Measurements from ENCODE around the gene ZNF462. TPM values are rescaled to one million over a fixed set of nuclear protein-coding genes. Genes with fewer than 3 reads are reported as not detected.

ZNF462 gene
- total RNA-seq, 1 donor from 2014 or later, result 0.71 TPM

- intact Hi-C loops (cut with micrococcal nuclease), result loop anchor here (2.0 to 5.0 kb wide), 2 partner anchors 101 to 627 kb away; partner anchors contain the start of gene KLF4
Observed at GRCh38 chr9:106861640-106862109, 1.3 kb upstream of the ZNF462 start.

GRCh38 chr9:106862110-106862820, 701 bp upstream of the ZNF462 start:
- intact Hi-C loops (cut with micrococcal nuclease), result loop anchor here (5.0 kb wide), 1 partner anchor 100 kb away; no protein-coding TSS in a partner anchor

DNA sequence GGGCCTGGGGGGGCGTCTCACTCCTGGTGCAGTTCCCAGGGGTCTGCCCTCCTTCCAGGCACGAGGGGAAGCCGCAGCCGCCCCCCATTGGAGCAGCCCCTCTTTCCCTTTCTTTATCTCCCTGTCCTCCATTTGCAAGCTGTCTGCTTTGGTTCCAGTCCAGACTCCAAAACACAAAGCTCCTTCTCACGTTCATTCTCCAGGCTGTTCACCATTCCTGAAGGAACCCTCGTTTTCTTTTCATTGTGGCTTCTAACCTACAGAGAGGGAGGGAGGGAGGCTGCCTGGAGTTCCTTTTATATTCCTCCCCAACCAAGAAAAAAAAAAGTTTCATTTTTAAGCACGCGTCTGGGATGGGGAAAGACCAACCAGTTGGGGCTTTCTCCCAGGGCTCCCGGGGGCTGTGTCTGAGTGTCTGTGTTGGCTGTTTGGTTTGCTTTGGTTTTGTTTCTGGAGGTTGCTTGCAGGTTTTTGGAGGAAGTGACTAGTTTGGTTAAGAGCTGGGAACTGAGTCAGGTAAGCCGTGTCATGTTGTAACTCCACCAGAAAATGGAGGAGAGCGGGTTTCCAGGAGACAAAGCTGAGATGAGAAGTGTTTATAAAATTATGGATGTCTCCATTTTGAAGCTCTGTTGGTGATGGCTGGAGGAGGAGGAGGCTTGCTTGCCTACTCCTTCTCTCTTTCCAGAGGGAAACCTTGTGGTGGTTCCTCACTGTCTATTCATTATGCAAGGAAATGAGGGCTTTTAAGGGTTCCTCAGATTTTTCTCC, 1.6 kb downstream of the ZNF462 start:
- intact Hi-C loops (cut with micrococcal nuclease), result loop anchor here (5.0 kb wide), 1 partner anchor 98 kb away; no protein-coding TSS in a partner anchor

DNA sequence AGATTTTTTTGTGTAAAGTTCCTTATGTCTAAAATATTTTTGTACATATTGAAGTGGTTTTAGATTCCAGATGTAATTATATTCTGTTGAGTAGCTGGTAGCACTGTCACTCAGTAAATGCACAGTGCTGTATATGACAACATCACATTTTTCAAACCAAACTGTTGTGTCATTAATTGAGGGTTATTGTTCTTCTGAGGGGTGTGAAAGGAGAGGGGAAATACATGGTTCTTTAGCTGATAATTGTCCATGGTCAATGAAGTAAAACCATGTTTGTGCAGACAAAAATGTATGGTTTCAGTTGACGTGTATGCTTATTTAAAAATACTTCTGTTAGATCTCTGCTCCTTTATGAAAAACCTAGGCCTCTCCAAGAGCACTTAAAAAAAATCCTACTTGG, 3.3 kb downstream of the ZNF462 start:
- intact Hi-C loops (cut with micrococcal nuclease), result no loop called here

DNA sequence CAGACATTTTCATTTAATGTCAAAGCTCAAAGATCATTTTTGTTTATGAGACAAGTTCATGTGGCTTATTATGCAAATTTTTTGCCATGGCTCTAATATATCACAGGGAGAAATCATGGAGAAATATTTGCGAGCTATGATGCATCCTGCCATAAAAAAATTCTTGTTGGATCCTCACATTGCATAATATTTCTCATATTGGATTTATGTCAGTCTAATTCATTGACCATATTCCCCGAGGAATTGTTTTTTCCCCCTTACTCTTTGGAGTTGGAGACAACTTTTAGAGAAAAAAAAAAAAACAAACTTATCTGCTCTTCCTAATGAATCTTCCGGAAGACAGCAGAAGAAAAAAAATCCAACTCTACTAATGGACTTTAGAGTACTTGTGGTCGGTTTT, 4.3 kb downstream of the ZNF462 start:
- intact Hi-C loops (cut with micrococcal nuclease), result no loop called here

GRCh38 chr9:106868087-106868486, 5.1 kb downstream of the ZNF462 start:
- intact Hi-C loops (cut with micrococcal nuclease), result no loop called here

- intact Hi-C loops (cut with micrococcal nuclease), result no loop called here
Observed at GRCh38 chr9:106868565-106868964, 5.6 kb downstream of the ZNF462 start.

DNA sequence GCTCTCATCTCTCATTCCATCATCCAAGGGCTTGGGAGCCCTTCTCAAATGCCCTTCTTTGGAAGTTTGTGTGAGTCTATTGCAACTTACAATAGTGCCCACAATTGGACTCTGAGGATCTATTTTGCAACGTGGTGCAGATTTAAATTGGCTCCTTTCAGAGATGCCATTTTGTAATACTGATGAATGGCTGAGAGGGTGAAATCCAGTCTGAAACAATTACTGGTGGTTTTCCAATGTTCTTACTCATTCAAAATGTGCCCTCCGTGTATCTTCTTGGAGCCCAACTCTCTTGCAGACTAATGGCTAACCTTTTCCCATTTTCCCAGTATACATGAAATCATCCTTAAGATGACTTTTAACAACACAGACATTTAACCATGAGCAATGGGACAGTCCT, 6.1 kb downstream of the ZNF462 start:
- intact Hi-C loops (cut with micrococcal nuclease), result no loop called here

- intact Hi-C loops (cut with micrococcal nuclease), result no loop called here
Observed at GRCh38 chr9:106869458-106869857, 6.5 kb downstream of the ZNF462 start.

DNA sequence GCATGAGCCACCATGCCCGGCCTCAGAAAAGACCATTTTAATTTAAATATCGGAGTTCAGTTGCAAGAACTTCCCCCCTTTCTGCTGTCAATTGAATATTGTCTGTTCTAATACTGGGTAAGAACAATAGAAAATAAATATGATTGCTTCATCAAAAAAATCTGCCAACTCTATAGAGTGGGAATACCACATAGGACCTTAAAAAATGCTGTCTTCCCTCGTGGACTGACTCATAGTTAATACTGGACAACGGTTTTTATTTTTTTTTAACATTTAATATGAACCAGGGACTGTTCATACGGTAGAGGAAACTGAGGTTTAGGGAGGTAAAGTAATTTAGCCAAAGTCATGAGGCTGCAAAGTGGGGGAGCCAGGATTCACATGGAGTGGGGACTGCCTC, 9.7 kb downstream of the ZNF462 start:
- intact Hi-C loops (cut with micrococcal nuclease), result no loop called here

GRCh38 chr9:106874031-106874430, 11.1 kb downstream of the ZNF462 start:
- intact Hi-C loops (cut with micrococcal nuclease), result no loop called here

DNA sequence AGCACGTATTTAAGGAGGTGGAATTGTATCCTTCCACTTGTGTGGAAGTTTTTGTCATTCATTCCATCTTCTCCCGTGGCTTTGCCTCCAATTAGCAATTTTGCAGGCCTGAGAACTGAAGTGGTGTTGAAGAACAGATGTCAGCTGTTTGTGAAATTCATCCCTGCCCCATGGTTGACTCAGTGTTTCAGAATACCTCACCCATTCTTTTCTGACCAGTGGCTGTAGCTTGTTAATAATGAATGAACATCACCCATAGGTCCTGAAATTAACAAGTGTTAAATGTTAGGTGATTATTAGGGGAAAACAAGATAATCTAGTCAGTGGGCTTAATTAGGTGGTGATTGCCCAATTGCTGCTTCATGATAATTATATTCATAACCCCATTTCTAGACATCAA, 11.7 kb downstream of the ZNF462 start:
- intact Hi-C loops (cut with micrococcal nuclease), result no loop called here

DNA sequence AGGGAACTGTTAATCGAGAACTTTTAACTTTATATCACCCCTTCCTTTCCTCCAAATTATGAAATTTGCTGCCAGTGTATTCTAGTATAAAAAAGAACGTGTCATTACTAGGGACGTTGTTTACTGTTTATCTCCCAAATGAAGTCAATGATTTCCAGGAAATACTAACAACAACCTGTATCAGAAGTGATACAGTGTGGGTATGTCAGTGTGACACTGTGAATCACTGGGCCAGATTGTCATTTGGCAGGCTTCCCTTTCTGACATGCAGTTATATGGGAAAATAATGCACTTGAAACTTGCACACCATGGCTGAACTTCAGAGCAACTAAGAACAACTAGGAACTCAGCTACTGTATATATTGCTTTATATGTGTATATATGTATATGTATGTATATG, 12.6 kb downstream of the ZNF462 start:
- intact Hi-C loops (cut with micrococcal nuclease), result no loop called here

GRCh38 chr9:106877345-106877744, 14.4 kb downstream of the ZNF462 start:
- intact Hi-C loops (cut with micrococcal nuclease), result no loop called here

DNA sequence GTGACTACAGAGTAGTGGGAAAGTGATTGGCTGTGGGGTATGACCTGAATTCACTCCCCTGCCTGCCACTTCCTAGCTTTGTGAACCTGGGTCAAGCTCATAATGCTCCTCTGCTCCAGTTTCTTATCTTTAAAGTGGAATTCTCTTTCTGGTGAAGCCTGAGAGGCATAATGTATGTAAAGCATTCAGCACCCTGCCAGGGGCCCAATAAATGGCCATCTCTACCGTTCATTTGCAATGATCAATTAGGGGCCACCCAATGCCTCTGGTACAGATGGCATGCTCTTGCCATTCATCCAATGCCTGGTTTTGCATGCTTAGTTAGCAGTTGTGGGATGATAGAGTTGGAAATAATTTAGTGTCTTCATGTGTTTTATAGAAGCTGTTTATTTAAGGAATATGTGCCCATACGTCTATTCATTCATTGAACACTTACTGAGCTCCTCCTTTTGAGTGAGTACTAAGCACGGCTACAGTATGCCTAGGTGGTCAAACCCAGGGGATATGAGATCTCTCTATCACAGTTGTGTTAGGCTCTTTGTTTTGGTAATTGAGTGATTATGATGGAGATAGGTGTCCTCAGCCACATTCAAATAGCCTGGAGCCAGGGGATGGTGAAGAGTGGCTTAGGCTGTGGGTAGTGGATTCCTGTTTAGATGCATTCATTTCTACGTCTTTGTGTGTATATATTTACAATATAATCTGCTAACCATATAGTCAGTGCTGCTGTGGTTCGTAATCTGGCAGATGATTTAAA, 15.3 kb downstream of the ZNF462 start:
- intact Hi-C loops (cut with micrococcal nuclease), result no loop called here

- intact Hi-C loops (cut with micrococcal nuclease), result no loop called here
Observed at GRCh38 chr9:106878934-106879333, 16.0 kb downstream of the ZNF462 start.

- intact Hi-C loops (cut with micrococcal nuclease), result no loop called here
Observed at GRCh38 chr9:106879439-106879882, 16.5 kb downstream of the ZNF462 start.

DNA sequence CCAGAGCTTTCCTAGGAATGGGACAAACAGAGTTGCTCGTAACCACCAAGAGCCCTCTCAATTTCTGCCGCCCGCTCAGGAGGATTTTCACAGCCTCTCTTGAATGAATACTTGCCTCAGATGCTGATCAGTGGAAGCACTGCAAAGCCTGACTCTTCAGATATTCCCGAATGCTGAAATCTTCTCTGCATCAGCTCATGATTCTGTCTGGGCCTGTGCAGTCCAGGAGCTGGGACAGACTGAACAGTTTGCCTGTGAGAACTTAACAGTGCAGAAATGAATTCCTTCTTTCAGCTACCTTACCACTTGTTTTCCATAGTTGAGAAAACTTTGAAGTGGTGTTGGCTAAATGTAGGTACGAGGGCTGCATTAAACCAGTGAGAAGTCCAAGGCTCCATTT, 17.1 kb downstream of the ZNF462 start:
- intact Hi-C loops (cut with micrococcal nuclease), result loop anchor here (10.0 kb wide), 1 partner anchor 215 kb away; no protein-coding TSS in a partner anchor

- intact Hi-C loops (cut with micrococcal nuclease), result loop anchor here (10.0 kb wide), 1 partner anchor 214 kb away; no protein-coding TSS in a partner anchor
Observed at GRCh38 chr9:106880863-106881262, 17.9 kb downstream of the ZNF462 start.

- intact Hi-C loops (cut with micrococcal nuclease), result loop anchor here (10.0 kb wide), 1 partner anchor 212 kb away; no protein-coding TSS in a partner anchor
Observed at GRCh38 chr9:106883030-106883429, 20.1 kb downstream of the ZNF462 start.

GRCh38 chr9:106883626-106884190, 20.7 kb downstream of the ZNF462 start:
- intact Hi-C loops (cut with micrococcal nuclease), result loop anchor here (10.0 kb wide), 1 partner anchor 211 kb away; no protein-coding TSS in a partner anchor
